GM12874 (cell line): Measurements from ENCODE around the gene DGCR6L.

Experiments
- TF ChIP-seq, protein P1 (sequence below): IDR thresholded peaks from 2 replicates; pipeline ENCODE4 v1.5.1; 2011; ENCODE audit warnings: low read depth, mild to moderate bottlenecking, control low read depth, low read length, moderate library complexity; ENCODE audit not compliant: insufficient read depth

The DGCR6L gene

DNA sequence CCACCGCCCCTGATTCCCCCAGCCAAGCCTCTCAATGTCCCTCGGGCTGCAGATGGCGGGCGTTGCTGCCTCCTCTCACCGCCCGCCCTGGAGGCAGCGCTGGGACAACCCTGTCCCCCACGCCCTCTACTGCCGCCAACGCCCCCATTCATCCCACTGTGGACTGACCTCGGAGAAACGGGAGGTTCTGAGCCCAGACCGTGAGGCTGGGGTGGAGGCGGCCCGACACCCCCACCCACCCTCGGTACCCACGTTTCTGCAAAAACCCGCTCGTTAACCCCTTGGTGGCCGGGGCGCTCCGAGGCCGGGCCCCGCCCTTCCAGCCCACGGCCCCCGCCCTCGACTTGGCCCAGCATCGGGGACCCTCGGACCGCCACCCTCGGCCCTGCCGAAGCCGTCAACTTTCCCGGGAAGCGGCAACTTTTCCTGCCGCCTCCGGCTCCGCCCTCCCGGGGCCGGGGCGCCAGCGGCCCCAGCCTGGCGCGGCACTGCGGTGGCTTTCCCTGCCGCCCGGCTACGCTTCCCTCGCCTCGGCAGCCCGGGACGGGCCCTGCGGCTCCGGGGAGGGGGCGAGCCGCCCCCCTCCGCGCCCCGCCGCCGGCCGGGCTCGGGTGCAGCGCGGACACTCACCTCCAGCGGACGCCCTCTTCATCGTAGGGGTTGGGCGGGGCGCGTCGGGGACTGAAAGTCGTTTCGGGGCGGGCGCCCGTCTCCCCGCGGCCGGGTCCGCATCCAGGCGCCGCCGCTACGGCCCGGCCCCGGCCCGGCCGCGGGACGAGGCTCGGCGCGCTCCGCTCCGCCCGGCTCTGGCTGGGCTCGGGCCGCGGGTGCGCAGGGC is 52.2 kb downstream of the DGCR6L start:
- TF ChIP-seq, protein P1, sequence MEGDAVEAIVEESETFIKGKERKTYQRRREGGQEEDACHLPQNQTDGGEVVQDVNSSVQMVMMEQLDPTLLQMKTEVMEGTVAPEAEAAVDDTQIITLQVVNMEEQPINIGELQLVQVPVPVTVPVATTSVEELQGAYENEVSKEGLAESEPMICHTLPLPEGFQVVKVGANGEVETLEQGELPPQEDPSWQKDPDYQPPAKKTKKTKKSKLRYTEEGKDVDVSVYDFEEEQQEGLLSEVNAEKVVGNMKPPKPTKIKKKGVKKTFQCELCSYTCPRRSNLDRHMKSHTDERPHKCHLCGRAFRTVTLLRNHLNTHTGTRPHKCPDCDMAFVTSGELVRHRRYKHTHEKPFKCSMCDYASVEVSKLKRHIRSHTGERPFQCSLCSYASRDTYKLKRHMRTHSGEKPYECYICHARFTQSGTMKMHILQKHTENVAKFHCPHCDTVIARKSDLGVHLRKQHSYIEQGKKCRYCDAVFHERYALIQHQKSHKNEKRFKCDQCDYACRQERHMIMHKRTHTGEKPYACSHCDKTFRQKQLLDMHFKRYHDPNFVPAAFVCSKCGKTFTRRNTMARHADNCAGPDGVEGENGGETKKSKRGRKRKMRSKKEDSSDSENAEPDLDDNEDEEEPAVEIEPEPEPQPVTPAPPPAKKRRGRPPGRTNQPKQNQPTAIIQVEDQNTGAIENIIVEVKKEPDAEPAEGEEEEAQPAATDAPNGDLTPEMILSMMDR, result no peak

- TF ChIP-seq, protein P1, result no peak
These were observed 55.0 kb downstream of the DGCR6L start for GRCh38 chr22:20264614-20265452.
